ENCODE data around the gene OR1D5. TPM values are rescaled to one million over a fixed set of nuclear protein-coding genes. Genes with fewer than 3 reads are reported as not detected.

Gene OR1D5
- total and polyA plus RNA-seq, 2 of the 8 experiments (the other 6 are each of a cell fraction or from before 2014, with no cell fraction given) = not detected

DNA sequence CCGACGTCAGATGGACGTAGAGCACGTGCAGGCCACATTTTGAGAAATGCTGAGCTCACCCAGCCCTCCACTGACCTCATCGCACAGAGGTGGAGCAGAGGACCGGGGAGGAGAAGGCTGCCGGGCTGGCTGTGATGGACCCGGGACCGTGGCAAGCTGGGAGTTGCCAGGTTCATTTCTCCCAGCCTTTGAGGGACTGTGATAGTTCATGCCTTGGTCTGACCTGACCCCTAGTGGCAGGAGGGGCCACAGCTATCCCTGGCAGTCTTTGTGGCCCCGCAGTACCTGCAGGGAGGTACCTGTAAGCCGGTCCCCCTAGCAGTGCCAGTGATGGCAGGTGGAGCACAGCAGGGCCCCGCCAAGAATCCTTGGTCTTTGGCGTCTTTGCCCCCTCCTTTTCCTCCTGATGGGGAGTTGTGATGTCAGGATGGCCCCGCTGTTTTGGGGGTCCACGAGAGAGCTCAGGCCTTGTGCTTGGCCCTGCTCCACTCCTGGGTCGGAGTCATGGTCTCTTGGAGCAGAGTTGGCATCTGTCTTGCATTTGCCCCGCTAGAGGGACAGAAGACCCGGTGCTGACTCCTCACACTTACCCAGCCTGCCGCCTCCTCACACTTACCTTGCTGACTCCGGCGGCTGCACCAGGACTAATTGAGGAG is 50.4 kb downstream of the OR1D5 start (continued):
- TF ChIP-seq YY1 (IDR thresholded peaks at IDR 0.05; ENCODE audit: low read depth, low read length) (peak; percentile 70), GABPA (IDR thresholded peaks at IDR 0.05; ENCODE audit: borderline replicate concordance, insufficient read depth, low read length) (0 out of 2 replicates have a peak, but pooled peaks have one; percentile 52), CEBPB (IDR thresholded peaks at IDR 0.05; ENCODE audit: low read depth, low read length) (no peak), SP2 (IDR thresholded peaks at IDR 0.05; ENCODE audit: low read length) (no peak), BRCA1 (IDR thresholded peaks at IDR 0.05; ENCODE audit: low read depth, low read length) (no peak), BCL11A (IDR thresholded peaks at IDR 0.05; ENCODE audit: low read depth in 2 of 2, low read length in 2 of 2) (no peak), KDM4A (IDR thresholded peaks at IDR 0.05; ENCODE audit: low read depth, low read length, severe bottlenecking) (no peak), RFX5 (IDR thresholded peaks at IDR 0.05; ENCODE audit: borderline replicate concordance, low read depth, low read length) (no peak), SIN3A (conservative IDR thresholded peaks at IDR 0.05 in 1 of 2, IDR thresholded peaks at IDR 0.05 in 1 of 2; ENCODE audit: low read depth in 1 of 2, low read length in 2 of 2) (peak; percentile 41 to 69; a peak in 2 of 4 replicates), TEAD4 (IDR thresholded peaks at IDR 0.05; ENCODE audit: low read depth, low read length) (no peak), BACH1 (IDR thresholded peaks at IDR 0.05; ENCODE audit: low read length) (no peak)
- TF ChIP-seq, protein P1, sequence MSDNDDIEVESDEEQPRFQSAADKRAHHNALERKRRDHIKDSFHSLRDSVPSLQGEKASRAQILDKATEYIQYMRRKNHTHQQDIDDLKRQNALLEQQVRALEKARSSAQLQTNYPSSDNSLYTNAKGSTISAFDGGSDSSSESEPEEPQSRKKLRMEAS (IDR thresholded peaks at IDR 0.05) = no peak

Other genes with a start within 250 kb of the OR1D5 start
- not detected in 2 replicates for gene OR1D2, start 40.8 kb upstream of the OR1D5 start, total RNA-seq (2021; fragmentation: NEBNext Ultra II Directional; extraction: Animal tissue kit (Norgen Biotek cat#: 25700))
- gene OR1D2, start 40.8 kb upstream of the OR1D5 start, polyA plus RNA-seq (2011; rRNA removed) = not detected in 2 replicates
- 0.30 TPM in 1 of 2 replicates, not detected in the other for gene OR1G1, start 63.9 kb upstream of the OR1D5 start, total RNA-seq (2021; fragmentation: NEBNext Ultra II Directional; extraction: Animal tissue kit (Norgen Biotek cat#: 25700))
- gene OR1G1, start 63.9 kb upstream of the OR1D5 start, polyA plus RNA-seq (2011; rRNA removed) = 0.27 and 0.30 TPM in 2 replicates
- gene OR1A2, start 133.9 kb upstream of the OR1D5 start, total RNA-seq (2021; fragmentation: NEBNext Ultra II Directional; extraction: Animal tissue kit (Norgen Biotek cat#: 25700)) = not detected in 2 replicates
- not detected in 2 replicates for gene OR1A2, start 133.9 kb upstream of the OR1D5 start, polyA plus RNA-seq (2011; rRNA removed)
- gene OR1A1, start 144.1 kb upstream of the OR1D5 start, total RNA-seq (2021; fragmentation: NEBNext Ultra II Directional; extraction: Animal tissue kit (Norgen Biotek cat#: 25700)) = not detected in 2 replicates
- not detected in 2 replicates for gene OR1A1, start 144.1 kb upstream of the OR1D5 start, polyA plus RNA-seq (2011; rRNA removed)
- not detected in 2 replicates for gene OR3A1, start 234.8 kb upstream of the OR1D5 start, total RNA-seq (2021; fragmentation: NEBNext Ultra II Directional; extraction: Animal tissue kit (Norgen Biotek cat#: 25700))
- gene OR3A1, start 234.8 kb upstream of the OR1D5 start, polyA plus RNA-seq (2011; rRNA removed) = not detected in 2 replicates